ENCODE measurements around the gene ARHGAP45. TPM values are rescaled to one million over a fixed set of nuclear protein-coding genes. Genes with fewer than 3 reads are reported as not detected.

The ARHGAP45 gene
- total and polyA plus RNA-seq, 2 of the 8 experiments (the other 6 are each of a cell fraction or from before 2014, with no cell fraction given), result 31.4 to 41.8 TPM

DNA sequence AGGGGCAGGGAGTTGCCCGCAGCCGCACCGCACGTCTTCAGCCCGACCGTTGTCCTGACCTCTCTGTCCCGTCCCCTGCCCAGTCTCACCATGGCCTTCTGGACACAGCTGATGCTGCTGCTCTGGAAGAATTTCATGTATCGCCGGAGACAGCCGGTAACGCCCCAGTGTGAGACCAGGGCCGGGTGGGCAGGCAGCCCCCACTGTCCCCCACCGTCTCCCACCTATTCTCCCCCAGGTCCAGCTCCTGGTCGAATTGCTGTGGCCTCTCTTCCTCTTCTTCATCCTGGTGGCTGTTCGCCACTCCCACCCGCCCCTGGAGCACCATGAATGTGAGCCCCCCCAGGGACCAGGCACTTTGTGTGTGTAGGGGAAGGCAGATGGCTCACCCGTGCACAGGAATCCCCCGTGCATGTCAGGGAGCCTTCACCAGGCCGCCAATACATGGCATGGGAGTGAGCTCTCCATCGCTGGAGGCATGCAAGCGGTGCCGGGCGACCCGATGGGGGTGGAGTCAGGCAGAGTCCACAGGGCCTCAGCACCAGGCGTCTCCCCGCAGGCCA lies 25.6 kb upstream of the ARHGAP45 start:
- CTCF ChIA-PET (ENCODE audit: partially characterized antibody), result interaction anchor here (0.6 to 4.8 kb wide), 7 partner anchors 11 to 118 kb away, joined by 3 to 27 read pairs (median 4); partner anchors contain the start of gene ARHGAP45
- H2BK5ac ChIP-seq (ENCODE audit: low read depth, low read length), result no peak overlapping the region
- FAIRE-seq (no peak), DNase-seq (ENCODE audit: low read depth in 1 of 2, low spot score in 2 of 2) (no peak)
- no peak overlapping the region for H2BK15ac ChIP-seq (ENCODE audit: low read length)
- 0 out of 2 replicates have a peak overlapping the region, but pooled peaks have one; percentile 9 for H3K18ac ChIP-seq (ENCODE audit: extremely low read depth, low read length)
- no peak overlapping the region for H3K14ac ChIP-seq (ENCODE audit: insufficient read length)
- no peak overlapping the region for H2BK12ac ChIP-seq (ENCODE audit: low read depth, low read length)
- peaks cover 5 to 17% (median 10%) of the 10 kb centered on the region in 4 experiments for H3K36me3 ChIP-seq (ENCODE audit: control insufficient read depth in 2 of 4, insufficient read depth in 4 of 4, low read length in 3 of 4)
- H3K9me3 ChIP-seq (ENCODE audit: insufficient read depth in 2 of 2, low read depth in 1 of 2, low read length in 1 of 2), result no peaks in the 10 kb centered on the region
- no peak overlapping the region for H4K5ac ChIP-seq (ENCODE audit: insufficient read length, low read depth, low read length)
- peak overlapping the region; percentile 53 to 76 (median 64); a peak in 6 of 8 replicates for H3K4me3 ChIP-seq (ENCODE audit: extremely low read depth in 1 of 4, insufficient read depth in 2 of 4, low read depth in 3 of 4, low read length in 4 of 4)
- no peak overlapping the region for H2BK20ac ChIP-seq (ENCODE audit: low read length)
- H4K8ac ChIP-seq (ENCODE audit: extremely low read depth, insufficient read depth, low read length), result no peak overlapping the region
- no peak overlapping the region for H2AFZ ChIP-seq (ENCODE audit: low read length)
- no peak overlapping the region for H4K91ac ChIP-seq (replicated peaks; ENCODE audit: insufficient read length, low read length)
- no peaks in the 10 kb centered on the region for H3K79me2 ChIP-seq (ENCODE audit: control insufficient read depth in 1 of 2, insufficient read depth in 2 of 2, low read length in 2 of 2)
- H3K9ac ChIP-seq (replicated peaks in 1 of 4; ENCODE audit: extremely low read depth in 1 of 4, low read depth in 3 of 4, low read length in 3 of 4), result no peak overlapping the region
- H3K56ac ChIP-seq (replicated peaks; ENCODE audit: insufficient read length, low read depth, low read length), result no peak overlapping the region
- H3K79me1 ChIP-seq (ENCODE audit: low read depth, low read length), result no peaks in the 10 kb centered on the region
- H2AK5ac ChIP-seq (ENCODE audit: low read depth, low read length), result no peak overlapping the region
- peaks cover 0 to 10% (median 9%) of the 10 kb centered on the region in 4 experiments; a peak in 6 of 7 replicates for H3K4me1 ChIP-seq (replicated peaks in 1 of 4; ENCODE audit: control insufficient read depth in 3 of 4, insufficient read depth in 4 of 4, low read length in 3 of 4)
- H3K27me3 ChIP-seq (replicated peaks in 1 of 4; ENCODE audit: control insufficient read depth in 3 of 4, extremely low read depth in 1 of 4, insufficient read depth in 3 of 4, low read length in 3 of 4), result no peaks in the 10 kb centered on the region
- H3K4ac ChIP-seq (replicated peaks; ENCODE audit: insufficient read length, low read depth, low read length), result no peak overlapping the region
- WGBS, 2 experiments (ENCODE audit: extremely low coverage in 1 of 2, insufficient coverage in 1 of 2, insufficient read length in 1 of 2, insufficient replicate concordance in 2 of 2, low coverage in 1 of 2, low lambda C conversion rate in 2 of 2, missing lambda C conversion rate in 1 of 2), result 66% methylated on average over 22 of the region's 26 CpGs; no CpG with 5 or more reads in 1 of the 2 experiments
- H3K27ac ChIP-seq (ENCODE audit: low read depth, low read length), result no peak overlapping the region
- TF ChIP-seq, protein P1, sequence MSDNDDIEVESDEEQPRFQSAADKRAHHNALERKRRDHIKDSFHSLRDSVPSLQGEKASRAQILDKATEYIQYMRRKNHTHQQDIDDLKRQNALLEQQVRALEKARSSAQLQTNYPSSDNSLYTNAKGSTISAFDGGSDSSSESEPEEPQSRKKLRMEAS (IDR thresholded peaks at IDR 0.05), result no peak
- 0 out of 4 replicates have a peak, but pooled peaks of 1 of the 2 experiments have one; percentile 7 for TF ChIP-seq SIN3A (conservative IDR thresholded peaks at IDR 0.05 in 1 of 2, IDR thresholded peaks at IDR 0.05 in 1 of 2; ENCODE audit: low read depth in 1 of 2, low read length in 2 of 2)
- peak overlapping the region; percentile 86 to 90 for H3K4me2 ChIP-seq (ENCODE audit: insufficient read depth in 1 of 2, low read depth in 2 of 2, low read length in 2 of 2)
- H3K23ac ChIP-seq (ENCODE audit: insufficient read length), result no peak overlapping the region
- no peak overlapping the region for H2BK120ac ChIP-seq (replicated peaks; ENCODE audit: low read depth, low read length)
- peaks cover 0 to 3% of the 10 kb centered on the region in 2 experiments for H4K20me1 ChIP-seq (replicated peaks in 1 of 2; ENCODE audit: control insufficient read depth in 1 of 2, insufficient read depth in 2 of 2, low read length in 2 of 2)
- POLR2A ChIA-PET (ENCODE audit: partially characterized antibody), result interaction anchor here (0.8 to 16.4 kb wide), 9 partner anchors 9 to 57 kb away, joined by 3 to 509 read pairs (median 4); partner anchors contain the start of genes CNN2, RNU6-2 and WDR18
- H3K23me2 ChIP-seq (ENCODE audit: low read depth, low read length), result peaks cover 10% of the 10 kb centered on the region
